Measurements from ENCODE around the gene RNF5. TPM values are rescaled to one million over a fixed set of nuclear protein-coding genes. Genes with fewer than 3 reads are reported as not detected.

The RNF5 gene
- total and polyA plus RNA-seq, 9 of the 15 experiments (the other 6 are each of a cell fraction or from before 2014, with no cell fraction given), result 62.2 to 245 (median 129) TPM

DNA sequence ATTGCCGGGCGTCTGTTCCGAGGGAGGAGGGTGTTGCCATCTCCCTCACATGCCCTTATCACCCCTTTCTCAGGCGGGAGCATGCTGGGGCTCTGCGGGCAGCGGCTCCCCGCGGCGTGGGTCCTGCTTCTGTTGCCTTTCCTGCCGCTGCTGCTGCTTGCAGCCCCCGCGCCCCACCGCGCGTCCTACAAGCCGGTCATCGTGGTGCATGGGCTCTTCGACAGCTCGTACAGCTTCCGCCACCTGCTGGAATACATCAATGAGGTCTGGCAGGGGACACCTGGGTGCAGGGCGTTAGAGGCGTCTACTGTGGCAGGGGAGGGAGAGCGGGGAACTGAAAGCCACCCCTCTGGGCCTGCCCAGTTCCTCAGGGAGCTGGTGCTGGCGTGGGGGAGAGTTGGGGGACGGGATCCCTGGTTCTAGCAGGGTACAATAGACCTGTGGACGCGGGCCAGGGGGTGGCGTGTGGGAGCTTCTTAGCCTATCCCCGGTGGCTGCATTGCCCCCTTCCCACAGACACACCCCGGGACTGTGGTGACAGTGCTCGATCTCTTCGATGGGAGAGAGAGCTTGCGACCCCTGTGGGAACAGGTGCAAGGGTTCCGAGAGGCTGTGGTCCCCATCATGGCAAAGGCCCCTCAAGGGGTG is 23.6 kb upstream of the RNF5 start:
- Histone ChIP-seq H3K27ac (ENCODE audit: extremely low read depth, low read depth, low read length) (peak overlapping the region; percentile 89), H3K4me1 (replicated peaks in 1 of 2; ENCODE audit: control insufficient read depth in 2 of 2, insufficient read depth in 2 of 2, low read length in 2 of 2) (peaks cover 25 to 54% of the 10 kb centered on the region in 2 experiments; a peak in 4 of 5 replicates), H3K4me3 (peak overlapping the region; percentile 65), H3K79me2 (ENCODE audit: control insufficient read depth, insufficient read depth, low read length) (peaks cover 44% of the 10 kb centered on the region), H3K4me2 (ENCODE audit: insufficient read depth, low read length) (peak overlapping the region; percentile 86), H3K36me3 (ENCODE audit: control insufficient read depth, insufficient read depth, low read length) (peaks cover 40% of the 10 kb centered on the region), H3K9ac (ENCODE audit: insufficient read depth in 1 of 2, low read depth in 2 of 2, low read length in 2 of 2) (peak overlapping the region; percentile 86 to 93), H3K9me3 (replicated peaks; ENCODE audit: control insufficient read depth, insufficient read depth, low read depth, low read length) (no peaks in the 10 kb centered on the region), H2AFZ (ENCODE audit: low read depth, low read length) (peak overlapping the region; percentile 91), H3K27me3 (ENCODE audit: control insufficient read depth in 2 of 2, insufficient read depth in 2 of 2, low read length in 2 of 2) (no peaks in the 10 kb centered on the region), H4K20me1 (replicated peaks; ENCODE audit: control insufficient read depth, insufficient read depth, low read length) (no peaks in the 10 kb centered on the region), H3K9me1 (ENCODE audit: control insufficient read depth, insufficient read depth, low read length) (no peaks in the 10 kb centered on the region)
- FAIRE-seq (no peak), ATAC-seq (peak; percentile 83), DNase-seq (ENCODE audit: extremely low read depth in 1 of 4, low spot score in 3 of 4) (peak; percentile 83 to 93 (median 84))
- WGBS (ENCODE audit: insufficient coverage, low coverage, missing lambda C conversion rate), result 2% methylated on average over 34 of the region's 34 CpGs
- in situ Hi-C loops (cut with MboI) (no loop called here), intact Hi-C loops (cut with micrococcal nuclease) (loop anchor here (1.0 kb wide), 3 partner anchors 24 to 41 kb away; partner anchors contain the start of gene FKBPL)
- BruUV-seq (replicated peaks), result TSS peak; percentile 79
- POLR2A ChIA-PET, result interaction anchor here (0.6 to 1.0 kb wide), 5 partner anchors 23 to 327 kb away, joined by 3 to 4 read pairs (median 4); partner anchors contain the start of gene HSPA1B
- CTCF ChIA-PET (ENCODE audit: low intra/inter-chr PET ratio), result interaction anchor here (1.5 to 4.2 kb wide), 2 partner anchors 36 to 38 kb away, joined by 8 to 51 read pairs; no protein-coding TSS in a partner anchor
- TF ChIP-seq ZZZ3 (IDR thresholded peaks at IDR 0.05) (no peak), ADNP (tag; IDR thresholded peaks at IDR 0.05) (no peak), TARDBP (IDR thresholded peaks at IDR 0.05) (0 out of 2 replicates have a peak, but pooled peaks have one; percentile 14), PTBP1 (IDR thresholded peaks at IDR 0.05; ENCODE audit: low read depth, low read length) (no peak), CHD2 (IDR thresholded peaks at IDR 0.05; ENCODE audit: low read depth, low read length) (no peak), TFAM (CRISPR knock-in tag; conservative IDR thresholded peaks at IDR 0.05) (no peak), PURB (CRISPR knock-in tag; IDR thresholded peaks at IDR 0.05; ENCODE audit: low read depth) (no peak), RBBP5 (IDR thresholded peaks at IDR 0.05; ENCODE audit: borderline replicate concordance, insufficient read depth, low read length, poor library complexity, severe bottlenecking) (peak; percentile 88), HSF4 (CRISPR knock-in tag; IDR thresholded peaks at IDR 0.05; ENCODE audit: borderline replicate concordance) (no peak), ZNF707 (CRISPR knock-in tag; conservative IDR thresholded peaks at IDR 0.05) (no peak), POLR2AphosphoS5 (IDR thresholded peaks at IDR 0.05; ENCODE audit: control insufficient read depth, insufficient read depth, low read depth, low read length) (no peak), ZNF134 (CRISPR knock-in tag; conservative IDR thresholded peaks at IDR 0.05) (no peak), ERF (CRISPR knock-in tag; IDR thresholded peaks at IDR 0.05) (no peak), PHTF2 (CRISPR knock-in tag; IDR thresholded peaks at IDR 0.05) (no peak)
- TF ChIP-seq, protein P1, sequence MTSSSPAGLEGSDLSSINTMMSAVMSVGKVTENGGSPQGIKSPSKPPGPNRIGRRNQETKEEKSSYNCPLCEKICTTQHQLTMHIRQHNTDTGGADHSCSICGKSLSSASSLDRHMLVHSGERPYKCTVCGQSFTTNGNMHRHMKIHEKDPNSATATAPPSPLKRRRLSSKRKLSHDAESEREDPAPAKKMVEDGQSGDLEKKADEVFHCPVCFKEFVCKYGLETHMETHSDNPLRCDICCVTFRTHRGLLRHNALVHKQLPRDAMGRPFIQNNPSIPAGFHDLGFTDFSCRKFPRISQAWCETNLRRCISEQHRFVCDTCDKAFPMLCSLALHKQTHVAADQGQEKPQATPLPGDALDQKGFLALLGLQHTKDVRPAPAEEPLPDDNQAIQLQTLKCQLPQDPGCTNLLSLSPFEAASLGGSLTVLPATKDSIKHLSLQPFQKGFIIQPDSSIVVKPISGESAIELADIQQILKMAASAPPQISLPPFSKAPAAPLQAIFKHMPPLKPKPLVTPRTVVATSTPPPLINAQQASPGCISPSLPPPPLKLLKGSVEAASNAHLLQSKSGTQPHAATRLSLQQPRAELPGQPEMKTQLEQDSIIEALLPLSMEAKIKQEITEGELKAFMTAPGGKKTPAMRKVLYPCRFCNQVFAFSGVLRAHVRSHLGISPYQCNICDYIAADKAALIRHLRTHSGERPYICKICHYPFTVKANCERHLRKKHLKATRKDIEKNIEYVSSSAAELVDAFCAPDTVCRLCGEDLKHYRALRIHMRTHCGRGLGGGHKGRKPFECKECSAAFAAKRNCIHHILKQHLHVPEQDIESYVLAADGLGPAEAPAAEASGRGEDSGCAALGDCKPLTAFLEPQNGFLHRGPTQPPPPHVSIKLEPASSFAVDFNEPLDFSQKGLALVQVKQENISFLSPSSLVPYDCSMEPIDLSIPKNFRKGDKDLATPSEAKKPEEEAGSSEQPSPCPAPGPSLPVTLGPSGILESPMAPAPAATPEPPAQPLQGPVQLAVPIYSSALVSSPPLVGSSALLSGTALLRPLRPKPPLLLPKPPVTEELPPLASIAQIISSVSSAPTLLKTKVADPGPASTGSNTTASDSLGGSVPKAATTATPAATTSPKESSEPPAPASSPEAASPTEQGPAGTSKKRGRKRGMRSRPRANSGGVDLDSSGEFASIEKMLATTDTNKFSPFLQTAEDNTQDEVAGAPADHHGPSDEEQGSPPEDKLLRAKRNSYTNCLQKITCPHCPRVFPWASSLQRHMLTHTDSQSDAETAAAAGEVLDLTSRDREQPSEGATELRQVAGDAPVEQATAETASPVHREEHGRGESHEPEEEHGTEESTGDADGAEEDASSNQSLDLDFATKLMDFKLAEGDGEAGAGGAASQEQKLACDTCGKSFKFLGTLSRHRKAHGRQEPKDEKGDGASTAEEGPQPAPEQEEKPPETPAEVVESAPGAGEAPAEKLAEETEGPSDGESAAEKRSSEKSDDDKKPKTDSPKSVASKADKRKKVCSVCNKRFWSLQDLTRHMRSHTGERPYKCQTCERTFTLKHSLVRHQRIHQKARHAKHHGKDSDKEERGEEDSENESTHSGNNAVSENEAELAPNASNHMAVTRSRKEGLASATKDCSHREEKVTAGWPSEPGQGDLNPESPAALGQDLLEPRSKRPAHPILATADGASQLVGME (CRISPR knock-in tag; IDR thresholded peaks at IDR 0.05), result no peak

All from K562 (cell line).